COLO829 (cell line): Measurements from ENCODE around the gene PRSS36.
A peak's percentile ranks its signal among the peaks of the same experiment; 100 is the strongest.
"Not testable (repeated sequence)": the region's sequence is repeated elsewhere in the genome, so short reads cannot be mapped to it uniquely, and the experiment has no call there.

ENCODE experiments used
- DNase-seq: peaks from one replicate; pipeline ENCODE4 v3.0.0; 2012; ENCODE audit warnings: low spot score

The PRSS36 gene

DNA sequence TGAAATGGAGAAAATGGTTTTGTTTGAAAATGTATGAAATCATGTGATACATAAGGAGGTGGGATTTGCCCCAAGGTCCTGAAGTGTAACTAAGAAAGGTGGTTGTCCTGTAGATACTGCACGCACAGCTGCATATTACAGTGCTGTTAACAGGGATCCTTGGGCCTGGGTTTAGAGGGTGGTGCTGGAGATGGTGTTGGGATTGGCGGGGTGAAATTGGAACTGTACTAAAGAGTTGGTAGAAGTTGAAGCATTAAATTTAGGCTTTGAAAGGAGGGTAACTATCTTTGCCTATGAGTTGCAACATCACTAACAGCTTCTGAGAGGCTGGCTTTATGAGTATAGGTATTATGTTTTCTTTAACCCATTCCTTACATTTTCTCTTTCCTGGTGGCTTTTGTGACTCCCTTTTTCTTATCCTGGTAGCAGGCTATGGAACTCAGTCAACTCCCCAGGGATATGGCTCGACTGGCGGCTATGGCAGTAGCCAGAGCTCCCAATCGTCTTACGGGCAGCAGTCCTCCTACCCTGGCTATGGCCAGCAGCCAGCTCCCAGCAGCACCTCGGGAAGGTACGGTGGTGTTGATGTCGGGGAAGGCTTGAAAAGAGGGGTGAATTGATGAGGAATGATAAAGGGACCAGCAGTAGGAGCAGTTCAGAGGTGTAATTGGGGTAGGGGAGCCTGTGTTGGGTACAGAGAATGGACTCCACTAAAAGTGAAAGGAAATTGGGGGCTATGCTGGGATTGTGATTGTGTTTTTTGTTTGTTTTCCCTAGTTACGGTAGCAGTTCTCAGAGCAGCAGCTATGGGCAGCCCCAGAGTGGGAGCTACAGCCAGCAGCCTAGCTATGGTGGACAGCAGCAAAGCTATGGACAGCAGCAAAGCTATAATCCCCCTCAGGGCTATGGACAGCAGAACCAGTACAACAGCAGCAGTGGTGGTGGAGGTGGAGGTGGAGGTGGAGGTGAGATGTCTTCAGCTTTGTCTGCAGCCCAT, 33.9 kb upstream of the PRSS36 start:
- no peak for DNase-seq

DNA sequence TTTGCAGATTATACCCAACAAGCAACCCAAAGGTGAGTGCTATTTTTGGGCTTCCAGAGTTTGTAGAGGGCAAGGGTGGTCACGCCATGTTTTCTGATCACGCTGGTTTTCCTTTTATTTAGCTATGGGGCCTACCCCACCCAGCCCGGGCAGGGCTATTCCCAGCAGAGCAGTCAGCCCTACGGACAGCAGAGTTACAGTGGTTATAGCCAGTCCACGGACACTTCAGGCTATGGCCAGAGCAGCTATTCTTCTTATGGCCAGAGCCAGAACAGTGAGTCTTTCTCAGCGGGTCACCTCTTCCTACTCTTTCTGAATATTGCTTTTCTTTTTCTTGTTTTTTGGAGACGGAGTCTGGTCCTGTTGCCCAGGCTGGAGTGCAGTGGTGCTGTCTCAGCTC, 32.5 kb upstream of the PRSS36 start:
- no peak for DNase-seq

DNA sequence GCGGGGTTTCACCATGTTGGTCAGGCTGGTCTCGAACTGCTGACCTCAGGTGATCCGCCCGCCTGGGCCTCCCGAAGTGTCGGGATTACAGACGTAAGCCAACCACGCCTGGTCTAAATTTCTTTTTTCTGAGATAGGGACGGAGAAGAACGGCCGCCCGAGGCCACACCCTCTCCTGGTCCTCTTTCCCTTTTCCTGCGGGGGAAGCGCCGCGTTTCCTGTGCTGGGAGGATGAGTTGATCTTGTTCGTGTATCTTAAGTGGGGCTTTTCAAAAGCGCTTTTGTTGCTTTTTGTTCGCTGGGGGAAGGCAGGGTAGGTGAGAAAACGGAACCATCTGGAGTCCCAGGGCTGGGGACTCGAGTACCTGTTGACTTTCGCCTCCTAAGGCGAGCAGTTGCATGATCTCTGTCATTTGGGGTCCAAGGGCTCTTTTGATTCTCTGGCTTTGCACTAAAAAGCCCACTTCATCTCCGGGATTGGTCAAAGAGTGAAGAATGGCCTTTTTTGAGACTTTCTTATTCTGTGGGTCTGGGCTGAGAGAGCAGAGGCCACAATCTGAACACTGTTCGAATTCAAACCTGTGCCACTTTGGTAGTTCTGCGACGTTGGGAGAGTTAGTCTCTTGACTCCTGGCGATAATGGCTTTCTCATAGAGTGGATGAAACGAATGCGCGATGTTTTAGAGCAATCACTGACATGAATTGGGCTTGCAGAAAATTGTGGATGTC, 31.4 kb upstream of the PRSS36 start:
- peak; percentile 44 for DNase-seq

DNA sequence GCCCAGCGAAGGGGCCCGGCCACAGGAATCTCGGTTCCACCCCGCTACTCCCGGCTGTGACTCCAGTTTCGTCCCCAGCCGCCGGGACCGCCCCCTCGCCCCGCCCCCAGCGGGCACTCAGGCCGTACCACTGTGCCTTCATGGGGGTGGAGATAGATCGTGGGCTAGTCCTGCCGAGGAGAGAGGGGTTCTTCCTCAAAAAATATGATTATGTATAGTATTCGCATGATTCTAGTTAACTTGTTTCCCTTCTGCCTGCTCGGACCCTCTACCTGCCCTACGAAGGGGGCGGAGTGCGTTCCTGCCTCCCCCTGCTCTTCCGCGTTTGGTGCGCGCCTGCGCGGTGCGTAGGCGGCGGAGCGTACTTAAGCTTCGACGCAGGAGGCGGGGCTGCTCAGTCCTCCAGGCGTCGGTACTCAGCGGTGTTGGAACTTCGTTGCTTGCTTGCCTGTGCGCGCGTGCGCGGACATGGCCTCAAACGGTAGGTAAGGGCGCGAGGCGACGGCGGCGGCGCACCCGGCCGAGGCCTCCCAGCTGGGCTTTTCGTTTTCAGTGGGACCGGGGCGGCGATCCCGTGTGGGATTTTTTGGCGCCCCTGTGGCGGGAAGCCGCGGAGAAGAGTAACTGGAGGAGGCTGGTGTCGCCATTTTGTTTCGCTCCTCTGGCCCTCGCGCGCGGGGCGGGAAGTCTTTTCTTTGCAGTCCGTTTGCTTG, 30.0 kb upstream of the PRSS36 start, which contains the start of gene FUS:
Gene FUS, plus strand, starts transcription at position 393 of the 713 bp plus-strand sequence. Its CDS starts 76 bp downstream, at position 469.
- DNase-seq: peak; percentile 96

DNA sequence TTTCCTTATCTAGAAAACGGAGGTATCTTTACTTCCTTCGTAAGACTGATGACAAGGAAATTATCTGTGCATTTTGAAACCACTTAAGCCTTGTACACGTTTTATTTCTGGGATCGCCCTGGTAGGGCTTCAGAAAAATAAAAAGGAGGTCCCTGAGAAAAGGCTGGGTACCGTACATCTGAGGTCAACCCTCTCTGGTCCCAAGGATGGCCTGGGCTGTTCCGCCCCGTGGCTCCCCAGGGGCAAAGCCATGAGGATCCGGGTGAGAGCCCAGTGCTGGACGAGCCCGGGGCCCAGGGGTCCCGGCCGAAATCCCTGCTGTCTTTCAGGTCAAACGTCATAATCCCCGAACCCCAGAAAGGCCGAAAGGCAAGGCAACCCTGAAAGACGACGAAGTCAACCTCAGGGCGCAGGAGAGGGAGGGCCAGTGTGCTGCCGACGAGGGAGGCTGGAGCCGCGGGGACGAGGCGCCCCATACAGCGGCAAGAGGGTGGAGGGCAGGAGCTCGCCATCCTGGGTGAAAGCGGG, 29.4 kb upstream of the PRSS36 start:
- peak; percentile 34 for DNase-seq

DNA sequence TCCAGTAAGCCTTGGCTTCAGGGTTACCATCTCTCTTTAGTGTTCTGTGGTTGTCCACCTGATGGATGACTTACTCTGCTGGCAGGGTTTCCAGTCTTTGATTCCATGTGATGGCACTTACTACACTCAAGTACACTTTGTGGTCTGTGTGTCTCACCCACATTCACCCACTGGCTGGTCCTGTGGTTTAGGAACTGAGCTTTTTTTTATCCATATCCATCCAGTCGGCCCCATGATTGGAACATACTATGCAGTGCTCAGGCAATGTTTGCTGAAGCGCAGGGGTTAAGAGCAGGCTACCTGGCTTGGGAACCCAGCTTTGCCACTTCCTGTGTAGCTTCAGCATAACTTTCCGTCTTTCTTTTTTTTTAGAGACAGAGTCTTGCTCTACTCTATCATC, 27.3 kb upstream of the PRSS36 start:
- DNase-seq: no peak

DNA sequence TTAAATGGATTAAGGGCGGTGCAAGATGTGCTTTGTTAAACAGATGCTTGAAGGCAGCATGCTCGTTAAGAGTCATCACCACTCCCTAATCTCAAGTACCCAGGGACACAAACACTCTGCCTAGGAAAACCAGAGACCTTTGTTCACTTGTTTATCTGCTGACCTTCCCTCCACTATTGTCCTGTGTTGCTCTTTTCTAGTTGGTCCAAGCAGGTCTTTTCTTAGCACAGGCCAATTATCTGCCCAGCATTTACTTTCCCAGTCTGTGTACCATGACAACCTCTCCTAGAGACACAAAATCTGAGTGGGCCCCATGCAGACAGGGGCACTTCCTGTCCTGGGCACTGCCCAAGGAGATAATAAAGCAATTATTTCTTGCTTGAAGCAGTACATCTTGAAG, 20.2 kb upstream of the PRSS36 start:
- DNase-seq: peak; percentile 63

DNA sequence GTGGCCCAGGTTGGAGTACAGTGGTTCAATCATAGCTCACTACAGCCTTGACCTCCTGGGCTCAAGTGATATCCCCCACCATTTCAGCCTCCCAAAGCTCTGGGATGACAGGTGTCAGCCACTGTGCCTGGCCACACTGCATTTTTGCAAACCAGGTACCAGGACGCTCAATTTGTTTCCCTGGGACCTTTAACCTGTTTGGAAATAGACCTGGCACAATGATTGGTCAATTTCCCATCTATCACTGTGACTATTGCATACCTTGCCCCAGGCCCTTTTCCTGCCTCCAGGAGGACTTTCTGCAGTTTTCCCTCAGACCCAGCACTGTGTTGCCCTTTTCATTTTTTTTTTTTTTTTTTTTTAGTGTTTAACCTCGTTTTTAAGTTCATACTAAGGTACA, 19.0 kb upstream of the PRSS36 start:
- DNase-seq: no peak

DNA sequence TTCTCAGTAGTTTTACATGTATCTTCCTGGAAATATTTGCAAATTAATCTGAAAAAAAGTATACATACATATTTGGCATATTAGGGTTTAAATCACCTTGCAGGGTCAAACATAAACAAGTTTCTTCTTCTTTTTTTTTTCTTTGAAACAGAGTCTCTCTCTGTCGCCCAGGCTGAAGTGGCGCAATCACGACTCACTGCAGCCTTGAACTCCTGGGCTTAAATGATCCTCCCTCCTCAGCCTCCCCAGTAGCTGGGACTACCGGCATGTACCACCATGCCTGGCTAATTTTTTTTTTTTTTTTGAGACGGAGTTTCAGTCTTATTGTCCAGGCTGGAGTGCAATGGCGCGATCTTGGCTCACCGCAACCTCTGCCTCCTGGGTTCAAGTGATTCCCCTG, 17.4 kb upstream of the PRSS36 start:
- no peak for DNase-seq

DNA sequence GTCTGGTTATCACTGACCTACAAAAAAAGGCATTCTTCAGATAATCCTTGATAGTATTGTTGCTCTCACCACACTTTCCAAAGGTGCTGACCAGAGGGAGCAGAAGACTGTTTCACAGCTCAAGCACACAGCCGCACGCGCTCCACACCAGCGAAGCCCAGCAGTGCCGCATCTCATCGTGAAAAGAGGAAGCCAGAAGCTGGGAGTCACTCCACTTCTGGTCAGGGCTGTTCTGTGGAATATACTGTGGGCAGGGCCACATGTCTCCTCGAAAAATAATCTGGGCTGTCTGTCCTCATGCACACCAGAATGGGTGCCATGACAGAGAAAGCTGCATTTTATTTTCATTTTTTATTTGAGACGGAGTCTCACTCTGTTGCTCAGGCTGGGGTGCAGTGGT, 7.3 kb upstream of the PRSS36 start:
- no peak for DNase-seq

DNA sequence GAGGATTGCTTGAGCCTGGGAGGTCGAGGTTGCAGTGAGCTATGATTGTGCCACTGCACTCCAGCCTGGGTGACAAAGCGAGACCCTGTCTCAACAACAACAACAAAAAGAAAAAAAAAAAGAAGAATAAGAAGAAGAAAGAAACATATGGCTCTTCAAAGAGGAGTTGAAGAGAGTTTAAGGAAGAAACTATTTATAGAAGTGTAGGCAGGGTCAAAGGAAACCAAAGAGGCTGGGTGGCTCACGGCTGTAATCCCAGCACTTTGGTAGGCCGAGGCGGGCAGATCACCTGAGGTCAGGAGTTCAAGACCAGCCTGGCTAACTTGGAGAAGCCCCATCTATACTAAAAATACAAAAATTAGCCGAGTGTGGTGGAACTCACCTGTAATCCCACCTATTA, 1.1 kb upstream of the PRSS36 start:
- not testable (repeated sequence) for DNase-seq

DNA sequence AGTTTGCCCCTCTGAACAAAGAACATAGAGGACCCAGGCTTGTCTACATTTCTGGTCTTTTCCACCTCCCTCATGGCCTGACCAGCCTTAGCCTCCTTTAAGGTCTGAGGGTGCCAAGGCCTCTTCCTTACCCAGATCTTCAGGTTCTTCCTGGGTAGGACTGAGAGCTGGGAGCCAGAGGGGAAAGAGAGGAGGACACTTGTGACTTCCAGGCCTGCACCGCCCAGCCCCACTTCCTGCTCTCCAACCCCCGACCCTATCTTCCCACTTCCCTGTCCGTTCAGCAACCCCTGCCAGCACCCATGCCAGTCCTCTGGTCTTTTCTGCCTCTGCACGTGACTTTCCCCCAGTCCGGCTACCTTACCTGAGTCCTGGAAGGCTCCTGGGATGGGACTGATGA, 534 bp downstream of the PRSS36 start:
- no peak for DNase-seq

DNA sequence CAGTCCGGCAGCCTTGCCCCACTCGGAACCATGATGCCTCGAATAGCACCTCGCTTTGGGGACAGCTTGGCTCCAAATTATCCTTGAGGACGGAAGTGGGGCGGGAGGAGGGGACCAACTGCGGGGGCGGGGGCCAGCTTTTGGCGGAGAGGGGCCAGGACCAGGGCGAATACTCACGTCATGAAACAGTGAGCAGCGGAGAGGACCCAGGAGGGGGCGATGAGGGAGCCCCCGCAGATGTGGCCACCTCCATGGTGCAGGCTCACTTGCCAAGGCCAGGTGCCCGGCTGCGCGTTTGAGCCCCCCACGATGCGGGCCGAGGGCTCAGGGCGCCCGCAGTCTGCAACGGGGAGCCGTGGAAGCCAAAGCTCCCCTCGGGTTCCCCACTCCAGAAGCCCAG, 970 bp downstream of the PRSS36 start:
- DNase-seq: no peak

DNA sequence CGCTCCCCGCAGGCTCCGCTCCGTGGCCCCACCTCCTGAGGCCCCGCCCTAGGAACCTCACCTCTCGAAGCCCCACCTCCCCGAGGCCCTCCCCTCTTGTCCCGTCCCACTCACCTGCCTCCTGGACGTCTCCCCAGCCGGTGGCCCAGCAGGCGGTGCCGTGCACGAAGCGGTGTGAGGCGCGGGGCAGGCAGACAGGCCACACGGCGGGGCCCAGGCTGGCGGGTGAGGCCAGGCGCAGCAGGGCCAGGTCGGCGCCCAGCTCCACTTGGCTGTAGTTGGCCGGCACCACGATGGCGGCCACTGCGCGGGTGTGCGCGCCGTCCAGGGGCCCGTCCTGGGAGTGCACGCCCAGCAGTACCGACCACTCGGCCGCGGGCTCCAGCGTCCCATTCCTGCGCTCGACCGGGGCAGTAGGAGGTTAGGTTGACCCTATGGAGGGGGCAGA, 1.6 kb downstream of the PRSS36 start:
- no peak for DNase-seq

DNA sequence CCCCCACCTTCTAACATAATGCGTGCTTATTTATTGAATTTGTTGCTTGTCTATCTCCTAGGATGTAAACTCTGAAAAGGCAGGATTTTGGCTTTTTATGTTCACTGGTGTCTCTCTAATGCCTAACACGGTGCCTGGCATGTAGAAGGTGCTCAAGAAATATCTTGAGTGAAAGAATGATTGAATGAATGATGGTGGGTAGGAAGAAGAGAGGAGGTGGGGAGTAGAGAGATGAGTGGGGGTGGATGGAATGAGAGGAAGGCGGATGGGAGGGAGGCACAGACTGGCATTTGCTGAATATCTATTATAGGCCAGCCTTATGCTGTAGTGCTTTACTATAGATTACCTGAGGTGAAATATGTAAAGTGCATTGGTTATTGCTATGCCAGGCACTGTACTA, 2.3 kb downstream of the PRSS36 start:
- DNase-seq: no peak

DNA sequence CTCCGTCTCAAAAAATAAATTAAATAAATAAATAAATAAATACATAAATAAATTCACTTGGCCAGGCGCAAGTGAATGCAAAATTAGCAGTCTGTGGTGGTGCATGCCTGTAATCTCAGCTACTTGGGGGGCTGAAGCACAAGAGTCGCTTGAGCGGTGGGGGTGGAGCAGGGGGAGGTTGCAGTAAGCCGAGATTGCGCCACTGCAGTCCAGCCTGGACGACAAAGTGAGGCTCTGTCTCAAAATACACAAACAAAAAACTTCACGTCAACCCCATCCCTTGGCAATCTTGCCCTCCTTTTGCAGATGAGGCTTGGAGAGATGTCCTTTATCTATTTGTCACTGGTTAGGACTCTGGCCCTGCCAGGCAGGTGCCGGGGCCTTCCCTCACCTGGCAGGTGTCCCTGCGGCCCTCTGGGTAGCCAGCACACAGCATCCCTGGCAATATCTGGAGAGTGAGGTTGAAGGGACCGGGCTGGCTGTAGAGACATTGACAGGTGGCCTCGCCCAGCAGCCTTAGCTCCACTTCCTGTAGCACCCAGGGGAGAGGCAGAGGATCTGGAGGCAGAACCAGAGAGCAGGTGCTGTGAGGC, 4.4 kb downstream of the PRSS36 start:
- DNase-seq: no peak

DNA sequence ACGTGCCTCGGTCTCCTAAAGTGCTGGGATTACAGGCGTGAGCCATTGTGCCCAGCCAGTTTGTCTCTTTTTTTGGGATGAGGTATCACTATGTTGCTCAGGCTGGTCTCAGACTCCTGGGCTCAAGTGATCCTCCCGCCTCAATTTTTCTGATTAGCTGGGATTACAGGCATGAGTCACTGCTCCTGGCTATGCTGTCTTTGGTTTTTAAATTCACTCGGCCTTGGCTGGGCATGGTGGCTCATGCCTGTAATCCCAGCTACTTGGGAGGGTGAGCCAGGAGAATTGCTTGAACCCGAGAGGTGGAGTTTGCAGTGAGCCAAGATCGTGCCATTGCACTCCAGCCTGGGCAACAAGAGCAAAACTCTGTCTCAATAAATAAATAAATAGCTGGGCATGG, 5.4 kb downstream of the PRSS36 start:
- DNase-seq: not testable (repeated sequence)

DNA sequence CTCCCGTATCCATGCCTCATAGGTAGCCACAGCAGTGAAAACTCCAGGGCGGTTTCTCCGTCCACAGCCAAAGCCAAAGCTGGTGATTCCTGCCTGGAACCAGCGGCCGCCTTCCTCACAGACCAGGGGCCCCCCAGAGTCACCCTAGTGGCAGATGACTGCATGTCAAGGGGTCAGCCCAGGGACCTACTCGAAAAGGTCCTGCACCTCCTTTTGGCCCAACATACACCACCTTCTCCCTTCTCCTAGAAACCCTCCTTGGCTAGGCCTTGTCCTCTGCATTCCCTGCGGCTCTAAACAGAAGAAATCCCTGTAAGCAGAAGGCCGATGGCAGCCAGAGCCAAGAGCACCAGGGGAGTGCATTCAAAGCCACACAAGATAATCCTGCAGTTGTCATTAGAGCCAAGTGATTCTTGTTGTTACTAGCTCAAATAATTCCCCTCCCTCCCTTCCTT, 6.1 kb downstream of the PRSS36 start:
- DNase-seq: no peak

DNA sequence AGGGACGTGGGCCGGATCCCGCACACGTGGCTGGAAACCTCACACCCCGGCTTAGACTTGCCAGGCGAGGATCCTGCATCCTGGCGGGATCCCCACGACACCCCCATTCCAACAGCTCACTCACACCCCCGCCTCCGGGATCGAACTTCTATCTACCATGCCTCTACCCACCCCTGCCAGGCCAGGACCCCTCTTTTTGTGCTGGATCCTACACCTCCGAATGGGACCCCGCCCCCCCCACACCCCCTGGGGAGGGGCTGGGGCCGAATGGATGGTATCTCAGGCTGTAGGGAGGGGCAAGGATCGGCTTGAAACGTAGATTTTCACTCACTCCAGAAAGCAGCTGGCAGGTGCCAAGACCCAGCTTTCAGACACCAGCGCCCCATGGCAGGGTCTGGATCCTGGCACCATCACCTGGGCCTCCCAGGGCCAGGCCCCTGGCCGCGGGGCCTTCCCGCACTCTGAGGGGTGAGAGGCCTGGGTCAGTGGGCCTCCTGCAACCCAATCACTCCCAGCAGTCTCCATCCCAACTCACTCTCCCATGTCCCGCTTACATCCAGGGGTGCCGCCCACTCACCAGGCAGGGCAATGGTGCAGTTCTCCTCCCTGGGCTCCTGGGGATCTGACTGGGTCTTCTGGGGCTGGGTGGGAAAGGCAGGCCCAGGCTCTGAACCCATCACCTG, 6.7 kb downstream of the PRSS36 start:
- no peak for DNase-seq

DNA sequence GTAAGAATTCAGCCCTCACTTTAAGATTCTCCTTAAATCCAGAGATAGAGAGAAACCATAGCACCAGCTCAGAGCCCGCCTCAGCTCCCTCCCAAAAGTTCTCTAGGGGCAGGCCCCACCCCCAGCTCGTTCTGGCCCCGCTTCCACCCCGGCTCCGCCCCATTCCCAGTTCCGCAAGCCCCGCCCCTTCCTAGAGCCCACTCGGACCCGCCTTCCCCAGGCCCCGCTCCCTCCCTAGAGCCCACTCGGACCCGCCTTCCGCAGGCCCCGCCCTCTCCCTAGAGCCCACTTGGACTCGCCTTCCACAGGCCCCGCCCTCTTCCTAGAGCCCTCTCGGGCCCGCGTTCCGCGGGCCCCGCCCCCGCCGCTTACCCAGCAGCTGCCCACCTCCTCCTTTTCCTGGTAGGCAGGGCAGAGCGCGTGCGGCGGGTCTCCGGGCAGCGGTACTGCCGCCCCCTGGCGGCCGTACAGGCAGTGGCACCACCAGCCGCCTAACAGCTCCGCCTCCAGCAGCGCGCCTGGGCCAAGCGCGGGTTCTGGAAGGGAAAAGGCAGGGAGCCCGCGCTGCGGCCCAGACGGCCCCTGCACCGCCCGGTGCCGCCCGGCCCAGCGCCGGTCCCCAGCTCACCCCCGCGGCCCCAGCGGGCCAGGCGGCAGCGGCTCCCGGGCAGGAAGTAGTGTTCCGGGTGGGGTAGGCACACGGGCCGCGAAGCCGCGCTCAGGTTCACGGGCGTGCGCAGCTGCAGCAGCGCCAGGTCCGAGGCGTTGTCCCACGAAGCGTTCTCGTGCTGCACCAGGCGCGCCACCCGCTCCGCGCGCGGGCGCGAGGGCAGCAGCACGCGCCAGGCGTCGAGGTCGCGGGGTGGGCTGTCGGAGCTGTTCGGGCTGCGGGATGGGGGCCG, 7.5 kb downstream of the PRSS36 start:
- DNase-seq: peak; percentile 100
